Naive B cell (primary cell): ENCODE results near the gene SBF2. TPM values are rescaled to one million over a fixed set of nuclear protein-coding genes. Genes with fewer than 3 reads are reported as not detected.

Experiments used
- ATAC-seq, 2 donors: fragments of 150-1000 bp; cut with Tn5 transposase; 2 replicates each; pipeline ENCODE4 v1.10.0; 2021; ENCODE audit warnings: low read depth in 2 of 2, mild to moderate bottlenecking in 2 of 2, moderate library complexity in 2 of 2
- DNase-seq: peaks from one replicate; pipeline ENCODE4 v3.0.0; 2022
- H3K27ac Mint-ChIP-seq, 6 donors: one replicate each; pipeline ENCODE4 v1.8.0; 2020 to 2022; ENCODE audit warnings: mild to moderate bottlenecking in 6 of 6, mixed read lengths in 6 of 6, moderate library complexity in 5 of 6, inconsistent platforms in 2 of 6
- H3K27me3 Mint-ChIP-seq, 3 donors: one replicate each; pipeline ENCODE4 v1.8.0; 2021 to 2022; ENCODE audit warnings: mixed read lengths in 3 of 3, mild to moderate bottlenecking in 1 of 3
- H3K36me3 Mint-ChIP-seq, 2 donors: one replicate each; pipeline ENCODE4 v1.8.0; 2020 to 2022; ENCODE audit warnings: mixed read lengths in 2 of 2, inconsistent platforms in 1 of 2, mild to moderate bottlenecking in 1 of 2
- H3K4me1 Mint-ChIP-seq, 3 donors: one replicate each; pipeline ENCODE4 v1.8.0; 2020 to 2022; ENCODE audit warnings: mixed read lengths in 3 of 3, inconsistent platforms in 1 of 3, mild to moderate bottlenecking in 1 of 3, moderate library complexity in 1 of 3
- H3K4me3 Mint-ChIP-seq, 8 donors: one replicate each; pipeline ENCODE4 v1.8.0; 2020 to 2022; ENCODE audit warnings: mild to moderate bottlenecking in 8 of 8, mixed read lengths in 8 of 8, moderate library complexity in 8 of 8, inconsistent platforms in 2 of 8
- H3K9me3 Mint-ChIP-seq, 7 donors: one replicate each; pipeline ENCODE4 v1.8.0; 2020 to 2022; ENCODE audit warnings: mixed read lengths in 7 of 7, mild to moderate bottlenecking in 5 of 7, inconsistent platforms in 2 of 7, moderate library complexity in 1 of 7
- polyA plus RNA-seq, 6 donors: library from polyadenylated mRNA; unstranded; fragments of 300-500 nt; fragmentation: Illumina TruSeq; gene quantifications; one replicate each; pipeline ENCODE4 v1.2.3, GENCODE V29; 2021; ENCODE audit warnings: low read depth in 6 of 6

SBF2 gene
- polyA plus RNA-seq, 6 donors from 2014 or later: 2.4 to 8.5 (median 3.1) TPM

DNA sequence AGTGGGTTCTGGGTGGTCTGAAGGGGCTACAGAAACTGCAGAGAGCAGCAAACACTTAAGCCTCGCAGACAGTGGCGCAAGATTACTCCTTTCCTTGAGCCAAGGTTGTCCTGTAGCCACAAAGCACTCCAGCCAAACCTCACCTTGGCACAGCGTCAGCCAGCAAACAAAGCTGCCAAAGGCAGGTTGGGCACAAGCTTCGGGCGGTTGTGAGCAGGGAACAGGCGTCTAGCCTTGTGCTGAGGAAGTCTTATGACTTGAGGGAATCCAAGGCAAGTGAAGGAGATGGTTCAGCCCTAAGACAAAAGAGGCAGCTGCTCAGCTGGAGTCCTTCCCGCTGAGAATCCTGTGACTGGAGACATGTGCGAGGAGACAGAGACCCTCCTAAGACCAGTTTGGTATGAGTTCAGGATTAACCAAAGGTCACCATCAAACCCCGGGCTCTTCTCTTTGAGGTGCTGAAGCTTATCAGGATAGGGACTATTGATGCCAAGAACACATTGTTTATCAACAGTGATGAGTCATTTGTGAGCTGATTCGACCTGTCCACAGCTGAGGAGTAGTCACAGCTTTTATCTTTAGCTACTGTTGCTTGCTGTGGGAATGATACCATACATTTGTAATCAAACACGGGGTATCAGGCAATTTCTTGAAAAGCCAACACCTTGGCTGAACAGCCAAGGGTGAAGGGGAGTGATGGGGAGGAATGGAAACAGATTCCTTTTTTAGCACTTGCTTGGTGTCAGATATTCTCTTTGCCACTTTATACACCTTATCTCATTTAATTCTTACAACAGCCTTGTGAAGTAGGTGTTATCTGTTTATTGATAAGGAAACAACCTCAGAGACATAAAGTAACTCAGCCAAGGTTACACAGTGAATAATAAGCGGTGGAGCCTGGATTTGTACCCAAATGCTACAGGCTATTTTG lies 15.4 kb upstream of the SBF2 start:
- DNase-seq (no peak), ATAC-seq (no peak)
- Mint-ChIP-seq H3K9me3 (no peaks in the 10 kb centered on the region), H3K36me3 (no peaks in the 10 kb centered on the region), H3K4me1 (peaks cover 25 to 43% (median 32%) of the 10 kb centered on the region in 3 donors), H3K27me3 (peaks cover 6 to 25% (median 16%) of the 10 kb centered on the region in 3 donors), H3K4me3 (no peak overlapping the region), H3K27ac (no peak overlapping the region)

DNA sequence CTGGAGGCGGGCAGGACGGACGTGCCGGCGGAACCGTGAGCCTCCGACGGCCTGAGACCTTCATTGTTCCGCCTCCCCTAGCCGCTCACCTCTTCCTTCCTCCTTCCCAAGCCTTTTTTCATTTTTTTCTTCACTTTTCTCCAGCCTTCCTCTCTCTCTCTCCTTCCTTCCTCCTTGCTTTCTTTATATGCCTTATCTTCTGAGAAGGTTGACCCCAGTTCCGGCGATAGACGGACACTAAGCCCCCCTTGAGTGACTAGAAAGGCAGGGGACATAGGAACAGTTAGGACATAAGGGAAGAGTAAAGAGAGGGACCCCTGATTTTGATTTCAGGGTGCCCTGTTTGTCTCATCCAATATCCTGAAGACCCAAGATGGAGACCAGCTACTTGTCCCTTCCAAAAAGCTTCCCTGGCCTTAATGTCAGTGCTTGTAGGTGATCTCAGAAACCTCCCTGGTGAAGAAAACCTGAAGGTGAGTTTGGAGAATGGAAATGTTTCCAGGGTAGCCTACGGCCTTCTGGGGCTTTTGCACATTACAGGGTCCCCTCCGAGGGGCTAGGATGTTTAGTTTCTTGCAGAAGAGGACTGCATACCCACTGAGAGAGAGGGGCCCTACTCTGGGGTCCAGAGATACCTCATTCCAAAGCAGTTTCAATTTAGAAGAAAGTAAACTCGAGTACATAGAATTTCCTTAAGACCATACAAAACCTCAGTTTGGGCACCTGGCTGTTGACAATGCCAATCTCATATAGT lies 14.4 kb upstream of the SBF2 start:
- Mint-ChIP-seq H3K4me1 (peaks cover 36 to 52% (median 42%) of the 10 kb centered on the region in 3 donors), H3K36me3 (no peaks in the 10 kb centered on the region), H3K9me3 (no peaks in the 10 kb centered on the region)

DNA sequence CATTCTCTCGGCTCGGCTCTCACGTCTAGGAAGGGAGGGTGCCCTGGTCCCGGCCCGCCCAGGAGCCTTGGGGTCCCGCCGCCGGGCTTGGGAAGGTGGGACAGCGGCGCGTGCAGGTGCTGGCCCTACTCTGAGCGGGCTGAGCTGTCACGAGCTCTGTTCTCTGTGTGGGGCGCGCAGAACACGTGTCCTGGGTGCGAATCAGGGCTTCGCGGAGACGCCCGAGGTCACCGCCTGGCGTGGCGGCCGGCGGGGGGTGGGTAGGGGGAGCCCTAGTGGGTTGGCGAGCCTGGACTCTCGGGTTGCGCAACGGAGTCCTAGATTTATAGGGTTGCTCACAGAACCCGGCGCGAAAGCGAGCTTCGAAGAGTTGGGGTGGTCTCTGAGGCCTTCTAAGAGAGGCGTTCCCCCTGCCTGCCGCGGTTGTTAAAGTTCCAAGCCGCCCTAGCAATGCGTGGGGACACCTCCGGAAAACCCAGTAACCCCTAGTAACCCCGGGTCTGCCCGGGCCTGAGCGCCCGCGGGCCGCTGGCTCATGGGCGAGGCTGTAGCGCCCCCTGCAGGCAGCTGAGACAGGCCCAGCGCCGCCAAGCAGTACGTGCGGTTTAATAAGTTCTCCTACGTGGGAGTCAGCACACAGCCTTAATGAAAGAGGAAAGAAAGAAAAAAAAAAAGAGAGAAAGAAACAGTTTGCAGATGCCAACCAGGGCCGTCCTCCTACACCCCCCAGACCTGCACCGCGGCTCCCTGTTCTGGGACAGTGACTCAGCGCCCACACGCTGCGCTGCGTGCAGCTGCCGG lies 13.6 kb upstream of the SBF2 start:
- H3K4me3 Mint-ChIP-seq: peak overlapping the region; percentile 83 to 100 (median 95)
- DNase-seq (peak; percentile 83), ATAC-seq (peak; percentile 72 to 74)
- H3K27me3 Mint-ChIP-seq: peaks cover 6 to 25% (median 16%) of the 10 kb centered on the region in 3 donors
- H3K36me3 Mint-ChIP-seq: no peaks in the 10 kb centered on the region
- H3K9me3 Mint-ChIP-seq: no peaks in the 10 kb centered on the region
- peaks cover 39 to 56% (median 48%) of the 10 kb centered on the region in 3 donors for H3K4me1 Mint-ChIP-seq
- H3K27ac Mint-ChIP-seq: peak overlapping the region in 5 of 6 donors; percentile 74 to 95 (median 88)

More for the DNA sequence above, 14.4 kb upstream of the SBF2 start:
- peaks cover 6 to 25% (median 16%) of the 10 kb centered on the region in 3 donors for H3K27me3 Mint-ChIP-seq
- ATAC-seq (no peak), DNase-seq (no peak)
- H3K4me3 Mint-ChIP-seq: peak overlapping the region; percentile 83 to 100 (median 95)
- H3K27ac Mint-ChIP-seq: peak overlapping the region; percentile 43 to 95 (median 88)

DNA sequence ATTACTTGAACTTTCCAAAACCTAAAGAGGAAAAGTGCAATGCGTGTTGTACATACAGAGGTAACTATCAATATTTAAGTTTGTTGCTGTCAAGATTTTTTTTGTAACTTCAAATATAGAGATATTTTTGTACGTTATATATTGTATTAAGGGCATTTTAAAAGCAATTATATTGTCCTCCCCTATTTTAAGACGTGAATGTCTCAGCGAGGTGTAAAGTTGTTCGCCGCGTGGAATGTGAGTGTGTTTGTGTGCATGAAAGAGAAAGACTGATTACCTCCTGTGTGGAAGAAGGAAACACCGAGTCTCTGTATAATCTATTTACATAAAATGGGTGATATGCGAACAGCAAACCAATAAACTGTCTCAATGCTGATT lies 13.0 kb upstream of the SBF2 start:
- Mint-ChIP-seq H3K9me3 (no peaks in the 10 kb centered on the region), H3K36me3 (no peaks in the 10 kb centered on the region), H3K27me3 (peaks cover 6 to 25% (median 16%) of the 10 kb centered on the region in 3 donors), H3K27ac (peak overlapping the region in 1 of 6 donors; percentile 74), H3K4me3 (peak overlapping the region; percentile 76 to 100 (median 95)), H3K4me1 (peaks cover 41 to 62% (median 48%) of the 10 kb centered on the region in 3 donors)
- DNase-seq (no peak), ATAC-seq (peak; percentile 7 to 8)

GRCh38 chr11:10305964-10306918 lies 12.2 kb upstream of the SBF2 start:
- Mint-ChIP-seq H3K27me3 (peaks cover 6 to 25% (median 16%) of the 10 kb centered on the region in 3 donors), H3K27ac (peak overlapping the region in 2 of 6 donors; percentile 44 to 65), H3K36me3 (no peaks in the 10 kb centered on the region), H3K9me3 (no peaks in the 10 kb centered on the region), H3K4me1 (peaks cover 42 to 63% (median 48%) of the 10 kb centered on the region in 3 donors), H3K4me3 (peak overlapping the region; percentile 76 to 100 (median 95))
- DNase-seq: peak; percentile 14
- ATAC-seq: no peak

DNA sequence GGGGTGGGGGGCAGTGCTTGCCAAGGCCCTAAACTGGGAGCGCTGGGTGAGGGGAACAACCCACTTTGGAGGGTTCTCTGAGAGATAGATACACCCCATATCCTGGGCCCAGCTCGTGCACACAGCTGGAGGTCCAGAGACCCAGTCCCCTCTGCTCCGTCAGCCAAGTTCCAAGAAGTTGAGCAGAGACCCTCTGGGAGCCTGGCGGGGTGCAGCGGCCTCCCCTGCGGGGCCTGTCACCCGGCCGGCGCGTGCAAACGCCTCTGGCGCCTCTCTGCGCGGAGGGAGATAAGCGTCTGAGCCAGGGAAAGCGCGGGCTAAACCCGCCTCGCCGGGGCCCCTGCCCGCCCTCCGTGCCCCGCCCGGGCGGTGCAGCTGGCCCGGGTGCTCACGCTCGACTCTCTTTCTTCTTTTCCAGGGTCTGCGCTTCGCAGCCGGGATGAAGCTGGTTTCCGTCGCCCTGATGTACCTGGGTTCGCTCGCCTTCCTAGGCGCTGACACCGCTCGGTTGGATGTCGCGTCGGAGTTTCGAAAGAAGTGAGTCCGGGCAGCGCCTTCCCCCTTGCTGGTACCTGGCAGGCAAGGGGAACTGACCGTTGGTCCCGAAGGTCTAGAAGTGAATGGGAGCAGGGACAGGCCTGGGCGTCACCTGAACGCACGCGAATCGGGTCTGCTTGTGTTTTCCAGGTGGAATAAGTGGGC lies 11.4 kb upstream of the SBF2 start:
- peaks cover 42 to 63% (median 48%) of the 10 kb centered on the region in 3 donors for H3K4me1 Mint-ChIP-seq
- H3K9me3 Mint-ChIP-seq: no peaks in the 10 kb centered on the region
- ATAC-seq (no peak), DNase-seq (peak; percentile 25)
- H3K4me3 Mint-ChIP-seq: peak overlapping the region; percentile 89 to 100 (median 98)
- peaks cover 6 to 24% (median 16%) of the 10 kb centered on the region in 3 donors for H3K27me3 Mint-ChIP-seq
- H3K36me3 Mint-ChIP-seq: no peaks in the 10 kb centered on the region
- peak overlapping the region in 2 of 6 donors; percentile 22 to 65 for H3K27ac Mint-ChIP-seq

DNA sequence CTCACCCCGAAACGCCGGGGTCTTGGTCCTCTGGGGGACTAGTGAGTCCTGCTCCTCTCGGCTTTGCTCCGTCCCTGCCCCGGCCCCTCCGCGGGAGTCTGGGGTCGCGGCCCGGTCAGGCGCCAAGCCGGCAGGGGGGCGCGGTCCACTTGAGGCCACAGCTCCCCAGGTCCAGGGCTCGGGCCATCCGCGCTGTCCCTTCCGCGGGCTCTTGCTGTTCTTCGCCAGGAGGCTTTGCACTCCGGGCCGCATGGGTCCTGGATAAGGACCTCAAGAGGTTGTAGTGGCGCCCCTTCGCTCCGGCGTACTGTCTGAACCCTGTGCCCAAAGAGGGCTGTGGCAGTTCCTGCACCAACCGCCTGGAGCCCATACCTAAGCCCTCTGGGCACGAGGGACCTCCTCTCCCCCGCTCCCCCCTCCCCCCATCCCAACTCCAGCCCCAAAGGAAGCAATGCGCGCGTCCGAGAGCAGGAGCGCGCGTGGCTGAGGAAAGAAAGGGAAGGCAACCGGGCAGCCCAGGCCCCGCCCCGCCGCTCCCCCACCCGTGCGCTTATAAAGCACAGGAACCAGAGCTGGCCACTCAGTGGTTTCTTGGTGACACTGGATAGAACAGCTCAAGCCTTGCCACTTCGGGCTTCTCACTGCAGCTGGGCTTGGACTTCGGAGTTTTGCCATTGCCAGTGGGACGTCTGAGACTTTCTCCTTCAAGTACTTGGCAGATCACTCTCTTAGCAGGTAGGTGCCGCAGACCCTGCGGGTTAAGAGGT lies 10.7 kb upstream of the SBF2 start, which contains the start of gene ADM:
ADM (plus strand) TSS at position 579 of the 767 bp plus-strand sequence. CDS start 628 bp downstream, outside the sequence.
- H3K36me3 Mint-ChIP-seq: no peaks in the 10 kb centered on the region
- H3K4me1 Mint-ChIP-seq: peaks cover 42 to 63% (median 48%) of the 10 kb centered on the region in 3 donors
- ATAC-seq (peak; percentile 42 to 43), DNase-seq (peak; percentile 45)
- peak within 1 kb of the TSS in 4 of 6 donors; percentile 15 to 78 (median 44) for H3K27ac Mint-ChIP-seq
- no peaks in the 10 kb centered on the region for H3K9me3 Mint-ChIP-seq
- peak within 1 kb of the TSS; percentile 89 to 100 (median 98) for H3K4me3 Mint-ChIP-seq
- peaks cover 6 to 21% (median 16%) of the 10 kb centered on the region in 3 donors for H3K27me3 Mint-ChIP-seq

GRCh38 chr11:10303558-10304363 lies 9.7 kb upstream of the SBF2 start:
- Mint-ChIP-seq H3K4me3 (peak overlapping the region; percentile 89 to 100 (median 98)), H3K27me3 (peaks cover 6 to 21% (median 16%) of the 10 kb centered on the region in 3 donors), H3K9me3 (no peaks in the 10 kb centered on the region), H3K27ac (peak overlapping the region in 3 of 6 donors; percentile 78 to 93 (median 92)), H3K36me3 (no peaks in the 10 kb centered on the region), H3K4me1 (peaks cover 42 to 63% (median 48%) of the 10 kb centered on the region in 3 donors)
- ATAC-seq: peak; percentile 14 to 20
- DNase-seq: peak; percentile 44

- Mint-ChIP-seq H3K27ac (peak overlapping the region in 5 of 6 donors; percentile 48 to 92 (median 83)), H3K36me3 (no peaks in the 10 kb centered on the region), H3K4me3 (peak overlapping the region; percentile 89 to 100 (median 98)), H3K27me3 (peaks cover 6 to 21% (median 16%) of the 10 kb centered on the region in 3 donors), H3K4me1 (peaks cover 36 to 57% (median 43%) of the 10 kb centered on the region in 3 donors), H3K9me3 (no peaks in the 10 kb centered on the region)
- ATAC-seq (peak; percentile 24 to 27), DNase-seq (peak; percentile 69)
Observed at GRCh38 chr11:10302744-10303557, 8.9 kb upstream of the SBF2 start.
